T-helper 22 cell (primary cell): ENCODE measurements around the gene FRMD4A.
"Not testable (repeated sequence)": the region's sequence is repeated elsewhere in the genome, so short reads cannot be mapped to it uniquely, and the experiment has no call there.

Source experiments
- DNase-seq: peaks from one replicate; pipeline ENCODE4 v3.0.0-alpha.2; 2020; ENCODE audit warnings: low read depth

The FRMD4A gene

GRCh38 chr10:13882119-13882711 lies 448.5 kb downstream of the FRMD4A start:
- DNase-seq: no peak

DNA sequence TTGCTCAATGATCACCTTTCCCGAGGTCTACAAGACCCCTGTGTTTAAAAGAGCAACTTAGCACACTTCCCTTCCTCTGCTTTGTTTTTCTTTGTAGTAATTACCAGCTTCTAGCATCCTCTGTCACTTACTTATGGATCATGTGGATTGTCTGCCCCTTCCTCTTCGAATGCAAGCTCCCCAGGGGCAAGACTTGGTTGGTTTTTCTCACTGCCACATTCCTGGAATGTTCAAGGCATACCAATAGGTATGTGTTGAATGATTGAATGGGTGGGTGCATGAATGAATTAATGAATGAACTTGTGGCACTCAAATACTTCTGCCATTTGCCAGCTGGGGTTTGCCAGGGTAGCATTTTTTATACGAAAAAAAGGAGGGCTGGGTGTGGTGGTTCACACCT lies 450.0 kb downstream of the FRMD4A start:
- DNase-seq: no peak

- DNase-seq: no peak
These were observed 453.4 kb downstream of the FRMD4A start for GRCh38 chr10:13877154-13877909.

DNA sequence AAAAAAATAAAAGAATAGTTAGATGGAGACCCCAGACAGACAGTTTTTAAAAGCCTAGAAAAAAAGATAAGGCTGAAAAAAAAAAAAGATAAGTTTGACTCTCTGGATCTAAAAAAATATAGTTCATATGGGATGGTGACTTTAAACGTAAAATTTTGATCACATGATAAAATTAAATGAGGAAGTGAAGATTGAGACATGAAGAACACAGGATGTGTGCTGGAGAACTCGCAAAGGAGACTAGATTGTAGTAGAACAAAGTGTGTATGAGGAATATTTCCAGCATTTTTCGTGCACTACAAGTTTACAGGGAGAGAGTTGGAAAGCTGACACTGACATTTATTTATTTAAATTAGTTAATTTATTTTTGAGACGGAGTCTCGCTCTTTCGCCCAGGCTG lies 457.5 kb downstream of the FRMD4A start:
- DNase-seq: no peak

DNA sequence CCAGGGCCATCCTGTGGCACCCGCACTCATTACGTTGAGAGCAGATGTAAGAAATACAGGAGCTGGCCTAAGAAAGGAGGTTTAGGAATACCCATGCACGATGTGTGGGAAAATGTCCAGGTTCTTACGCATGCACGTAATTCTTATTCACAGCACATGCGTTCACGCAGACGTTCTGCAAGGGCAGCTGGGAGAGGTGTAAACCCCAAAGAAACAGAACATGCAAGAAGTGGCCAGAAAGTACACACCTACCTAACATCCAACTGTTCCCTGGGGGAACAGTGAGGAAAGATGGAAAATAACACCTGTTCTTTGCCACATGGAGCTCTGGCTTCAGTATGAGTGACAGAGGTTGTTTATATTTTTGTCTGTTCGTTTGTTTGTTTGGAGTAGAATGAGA lies 458.3 kb downstream of the FRMD4A start:
- DNase-seq: no peak

DNA sequence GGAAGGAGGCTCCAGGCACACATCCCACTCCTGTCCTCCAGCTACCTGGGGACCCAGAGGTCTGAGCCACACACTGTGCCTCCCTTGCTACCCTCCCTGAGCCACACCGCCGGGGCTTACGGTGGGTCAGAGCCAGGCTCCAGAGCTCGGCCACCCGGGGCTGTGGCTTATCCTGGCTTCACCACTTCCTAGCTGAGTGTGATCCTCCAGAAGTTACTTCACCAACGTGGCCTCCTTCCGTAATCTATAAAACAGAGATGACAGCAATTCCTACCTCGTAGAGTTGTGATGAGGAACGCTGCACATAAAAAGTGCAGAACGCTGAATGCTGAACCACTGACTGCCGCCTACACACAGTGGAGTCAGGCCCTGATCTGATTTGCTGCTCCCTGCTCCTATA lies 458.9 kb downstream of the FRMD4A start:
- DNase-seq: no peak

- no peak for DNase-seq
These were observed 459.7 kb downstream of the FRMD4A start for GRCh38 chr10:13871011-13871410.

GRCh38 chr10:13869295-13869664 lies 461.4 kb downstream of the FRMD4A start:
- no peak for DNase-seq

GRCh38 chr10:13868528-13869294 lies 462.0 kb downstream of the FRMD4A start:
- no peak for DNase-seq

DNA sequence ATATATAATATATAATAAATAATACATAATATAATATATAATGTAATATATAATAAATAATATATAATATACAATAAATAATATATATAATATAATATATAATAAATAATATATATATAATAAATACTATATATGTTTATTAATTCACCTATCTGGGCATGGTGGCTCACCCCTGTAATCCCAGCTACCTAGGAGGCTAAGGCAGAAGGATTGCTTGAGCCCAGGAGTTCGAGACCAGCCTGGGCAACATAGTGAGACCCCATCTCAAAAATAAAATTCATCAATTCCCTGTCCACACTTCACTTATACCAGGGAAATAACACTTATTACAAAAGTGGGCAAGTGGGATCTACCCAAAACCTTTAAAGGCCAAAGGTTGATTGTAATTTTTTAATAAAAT lies 462.9 kb downstream of the FRMD4A start:
- DNase-seq: no peak

DNA sequence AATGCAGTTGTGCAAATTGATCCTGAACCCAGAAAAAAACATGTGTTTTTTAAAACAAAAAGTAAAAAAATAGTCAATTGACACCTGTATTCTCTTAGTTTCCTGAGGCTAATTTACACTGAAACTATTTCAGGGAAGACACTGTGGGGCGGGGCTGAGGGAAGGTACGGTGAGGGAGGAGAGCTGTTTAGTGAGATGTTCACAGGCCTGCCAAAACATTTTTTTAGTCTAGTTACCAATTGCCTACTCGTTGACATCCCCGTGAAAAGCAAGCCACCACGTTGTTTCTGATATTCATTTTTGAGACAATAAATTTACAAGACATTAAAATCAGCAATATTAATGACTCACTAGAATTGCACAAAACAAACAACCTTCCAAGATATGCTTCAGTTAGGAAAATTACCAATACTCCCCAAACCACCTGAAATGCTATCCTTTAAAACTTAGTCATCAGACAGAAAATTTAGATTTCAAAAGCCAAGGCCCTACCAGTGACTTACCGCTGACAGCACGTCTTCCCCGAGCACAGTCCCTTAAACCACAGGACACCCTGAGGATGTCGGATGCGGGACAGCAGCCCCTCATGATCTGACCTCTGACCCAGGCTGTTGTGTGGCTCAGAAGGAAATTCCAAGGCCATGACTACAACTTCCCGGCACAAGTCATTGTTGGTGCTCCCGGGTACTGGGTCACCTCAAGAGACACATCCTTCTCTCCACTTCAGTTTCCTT lies 464.8 kb downstream of the FRMD4A start:
- no peak for DNase-seq

- not testable (repeated sequence) for DNase-seq
These were observed 465.5 kb downstream of the FRMD4A start for GRCh38 chr10:13865220-13865619.

- no peak for DNase-seq
These were observed 468.0 kb downstream of the FRMD4A start for GRCh38 chr10:13862546-13863233.

GRCh38 chr10:13860886-13861285 lies 469.8 kb downstream of the FRMD4A start:
- DNase-seq: no peak

GRCh38 chr10:13859979-13860654 lies 470.6 kb downstream of the FRMD4A start:
- no peak for DNase-seq

DNA sequence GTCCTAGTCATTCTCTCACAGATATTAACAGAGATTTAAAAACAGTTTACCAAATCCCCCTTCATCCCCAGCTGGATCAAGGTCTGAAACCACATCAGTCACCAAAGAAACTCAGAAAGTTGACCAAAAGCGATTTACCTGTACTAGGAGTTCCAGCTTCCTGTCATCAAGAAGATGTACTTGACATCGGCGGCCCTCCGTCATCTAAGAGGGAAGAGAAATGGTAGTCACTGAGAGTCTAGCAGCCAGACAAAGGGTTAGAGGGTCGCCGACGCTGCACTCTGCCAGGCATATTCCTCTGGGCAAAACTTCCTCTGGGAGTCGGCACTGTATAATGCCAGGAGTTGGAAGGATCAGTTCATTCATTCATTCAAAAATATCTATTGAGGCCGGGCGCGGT lies 472.0 kb downstream of the FRMD4A start:
- DNase-seq: no peak

- no peak for DNase-seq
These were observed 473.3 kb downstream of the FRMD4A start for GRCh38 chr10:13857451-13857850.

DNA sequence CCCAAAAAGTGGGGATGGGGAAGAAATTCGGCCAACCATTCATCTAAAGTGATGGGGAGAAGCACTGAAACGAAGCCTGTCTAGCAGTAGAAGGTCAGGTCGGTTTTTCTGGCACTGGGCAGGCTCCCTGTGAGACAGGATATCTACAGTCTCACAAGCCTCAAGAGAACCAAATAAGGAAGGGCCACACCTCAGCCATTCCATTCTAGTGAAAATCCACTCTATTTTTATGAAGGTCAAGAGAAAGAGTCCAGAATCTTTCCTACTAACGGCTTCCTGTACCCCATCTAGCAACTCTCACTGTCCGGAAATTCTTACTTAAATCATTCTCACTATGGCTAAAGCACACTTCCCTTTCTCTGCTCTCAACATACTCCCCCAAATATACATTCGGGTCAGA lies 476.9 kb downstream of the FRMD4A start:
- no peak for DNase-seq

GRCh38 chr10:13852872-13853271 lies 477.9 kb downstream of the FRMD4A start:
- no peak for DNase-seq

DNA sequence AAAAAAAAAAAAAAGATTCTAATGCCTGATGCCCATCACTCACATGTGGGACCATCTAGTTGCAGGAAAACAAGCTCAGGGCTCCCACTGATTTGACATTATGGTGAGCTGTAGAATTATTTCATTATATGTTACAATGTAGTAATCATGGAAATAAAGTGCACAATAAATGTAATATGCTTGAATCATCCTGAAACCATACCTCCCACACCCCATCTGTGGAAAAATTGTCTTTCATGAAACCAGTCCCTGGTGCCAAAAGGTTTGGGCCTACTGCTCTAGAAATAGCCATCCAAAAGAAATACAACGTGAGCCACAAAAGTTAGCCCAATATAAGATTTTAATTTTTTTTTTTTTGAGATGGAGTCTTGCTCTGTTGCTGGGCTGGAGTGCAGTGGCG lies 478.8 kb downstream of the FRMD4A start:
- DNase-seq: no peak
